ENCODE data around the gene FBXO39.

DNA sequence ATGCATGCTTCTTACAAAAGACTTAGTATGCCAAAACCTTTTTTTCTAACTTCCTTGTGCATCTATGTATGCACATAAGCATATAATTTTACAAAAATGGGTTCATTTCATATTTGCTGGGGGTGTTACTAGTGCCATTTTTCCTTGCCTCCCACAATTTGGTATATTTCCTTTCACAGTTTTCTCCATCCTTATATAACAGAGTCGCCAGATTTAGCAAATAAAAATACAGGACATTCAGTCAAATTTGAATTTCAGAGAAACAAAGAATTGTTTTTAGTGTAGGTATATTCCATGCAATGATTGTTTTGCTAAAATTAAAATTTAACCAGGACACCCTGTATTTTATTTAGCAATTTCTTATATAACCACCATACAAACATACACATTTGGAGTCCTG, 4.0 kb upstream of the FBXO39 start:
- TF ChIP-seq, protein P1, sequence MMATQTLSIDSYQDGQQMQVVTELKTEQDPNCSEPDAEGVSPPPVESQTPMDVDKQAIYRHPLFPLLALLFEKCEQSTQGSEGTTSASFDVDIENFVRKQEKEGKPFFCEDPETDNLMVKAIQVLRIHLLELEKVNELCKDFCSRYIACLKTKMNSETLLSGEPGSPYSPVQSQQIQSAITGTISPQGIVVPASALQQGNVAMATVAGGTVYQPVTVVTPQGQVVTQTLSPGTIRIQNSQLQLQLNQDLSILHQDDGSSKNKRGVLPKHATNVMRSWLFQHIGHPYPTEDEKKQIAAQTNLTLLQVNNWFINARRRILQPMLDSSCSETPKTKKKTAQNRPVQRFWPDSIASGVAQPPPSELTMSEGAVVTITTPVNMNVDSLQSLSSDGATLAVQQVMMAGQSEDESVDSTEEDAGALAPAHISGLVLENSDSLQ (IDR thresholded peaks at IDR 0.05): no peak
- TF ChIP-seq ZKSCAN1 (IDR thresholded peaks at IDR 0.05; ENCODE audit: low read depth, low read length) (no peak), GABPB1 (CRISPR knock-in tag; IDR thresholded peaks at IDR 0.05) (no peak), GABPA (tag; conservative IDR thresholded peaks at IDR 0.05; ENCODE audit: low read depth) (no peak), MYC (IDR thresholded peaks at IDR 0.05; ENCODE audit: low read depth, low read length) (no peak), MYC (CRISPR knock-in tag; IDR thresholded peaks at IDR 0.05; ENCODE audit: borderline replicate concordance, low read depth) (no peak), NUFIP1 (IDR thresholded peaks at IDR 0.05; ENCODE audit: partially characterized antibody) (no peak)
